ENCODE results near the gene SERPINB12. TPM values are rescaled to one million over a fixed set of nuclear protein-coding genes. Genes with fewer than 3 reads are reported as not detected.

Gene SERPINB12, protein sequence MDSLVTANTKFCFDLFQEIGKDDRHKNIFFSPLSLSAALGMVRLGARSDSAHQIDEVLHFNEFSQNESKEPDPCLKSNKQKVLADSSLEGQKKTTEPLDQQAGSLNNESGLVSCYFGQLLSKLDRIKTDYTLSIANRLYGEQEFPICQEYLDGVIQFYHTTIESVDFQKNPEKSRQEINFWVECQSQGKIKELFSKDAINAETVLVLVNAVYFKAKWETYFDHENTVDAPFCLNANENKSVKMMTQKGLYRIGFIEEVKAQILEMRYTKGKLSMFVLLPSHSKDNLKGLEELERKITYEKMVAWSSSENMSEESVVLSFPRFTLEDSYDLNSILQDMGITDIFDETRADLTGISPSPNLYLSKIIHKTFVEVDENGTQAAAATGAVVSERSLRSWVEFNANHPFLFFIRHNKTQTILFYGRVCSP
- not detected for total RNA-seq

GRCh38 chr18:63542069-63542468 lies at the start of gene SERPINB12:
Gene SERPINB12 (plus strand): TSS chr18:63542369. CDS start chr18:63556160, 13,791 bp downstream.

DNA sequence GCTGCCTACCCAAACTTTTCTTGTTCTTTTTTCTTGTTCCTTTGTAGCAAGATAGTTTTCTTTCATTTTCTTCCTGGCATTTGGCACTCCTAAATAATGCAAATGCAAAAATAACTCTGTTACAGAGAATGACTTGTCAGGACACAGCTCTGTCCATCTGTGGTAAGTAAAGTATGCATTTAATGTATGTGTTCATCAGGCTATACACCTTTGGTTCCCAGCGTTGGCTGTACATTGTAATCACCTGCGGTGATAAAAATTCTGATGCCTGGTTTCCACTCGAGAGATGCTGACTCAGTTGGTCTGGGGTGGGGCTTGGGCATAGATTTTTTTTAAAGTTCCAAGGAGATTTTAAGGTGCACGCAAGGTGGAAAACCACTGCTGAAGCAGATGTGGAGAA lies 44.8 kb downstream of the SERPINB12 start, which contains the start of gene SERPINB13:
SERPINB13 (plus strand) TSS at position 378 of the 400 bp plus-strand sequence. CDS start 1,325 bp downstream, outside the sequence.

Other genes with a start within 250 kb of the SERPINB12 start
- gene BCL2, start 222.6 kb upstream of the SERPINB12 start, total RNA-seq: 39.3 TPM
- gene KDSR, start 175.2 kb upstream of the SERPINB12 start, total RNA-seq: 27.6 TPM
- gene VPS4B, start 119.9 kb upstream of the SERPINB12 start, total RNA-seq: 35.9 TPM
- 0.29 TPM for gene SERPINB5, start 65.4 kb upstream of the SERPINB12 start, total RNA-seq
- not detected for gene SERPINB13, start 45.0 kb downstream of the SERPINB12 start, total RNA-seq
- gene SERPINB4, start 101.9 kb downstream of the SERPINB12 start, total RNA-seq: not detected
- not detected for gene SERPINB3, start 119.5 kb downstream of the SERPINB12 start, total RNA-seq
- not detected for gene SERPINB11, start 160.6 kb downstream of the SERPINB12 start, total RNA-seq
- gene SERPINB7, start 233.0 kb downstream of the SERPINB12 start, total RNA-seq: 0.29 TPM

All from metanephros (tissue), 1 donor.